Measurements from ENCODE around the gene OR56A5. TPM values are rescaled to one million over a fixed set of nuclear protein-coding genes. Genes with fewer than 3 reads are reported as not detected.

The OR56A5 gene
- total RNA-seq: not detected
- polyA plus RNA-seq (ENCODE audit: insufficient read depth, low read depth, low replicate concordance): not detected
- long read RNA-seq, donor 1: 0 reads
- long read RNA-seq, donor 2: 0 reads
- long read RNA-seq, donor 3: 0 reads
- long read RNA-seq, donor 4: 0 reads
- long read RNA-seq, donor 5: 0 reads
- long read RNA-seq, donor 6: 0 reads
- long read RNA-seq, donor 7: 0 reads
- long read RNA-seq, donor 8: 0 reads
- long read RNA-seq, donor 9: 0 reads
- long read RNA-seq, donor 10: 0 reads

- Histone ChIP-seq H3K9me3 (ENCODE audit: control insufficient read depth in 2 of 3, insufficient read depth in 1 of 3, low read length in 3 of 3) (peaks cover 0 to 6% (median 5%) of the 10 kb centered on the region in 3 donors), H3K4me1 (ENCODE audit: control insufficient read depth in 2 of 3, insufficient read depth in 2 of 3, low read depth in 1 of 3, low read length in 3 of 3) (no peaks in the 10 kb centered on the region), H3K27ac (ENCODE audit: low read depth in 2 of 2, low read length in 2 of 2) (no peak within 1 kb of the TSS), H3K36me3 (ENCODE audit: control insufficient read depth in 2 of 3, insufficient read depth in 3 of 3, low read length in 3 of 3) (no peaks in the 10 kb centered on the region), H3K27me3 (ENCODE audit: control insufficient read depth, insufficient read depth, low read length) (no peaks in the 10 kb centered on the region), H3K4me3 (ENCODE audit: low read length in 3 of 3) (no peak within 1 kb of the TSS), H3K9ac (ENCODE audit: low read length in 3 of 3) (no peak within 1 kb of the TSS)
- intact Hi-C loops (cut with DNase I): no loop called here
- peak; percentile 37 for FAIRE-seq
- no peak for DNase-seq
- TF ChIP-seq CTCF (IDR thresholded peaks at IDR 0.05; ENCODE audit: borderline replicate concordance, extremely low read depth, insufficient read depth): no peak
Observed at GRCh38 chr11:5968394-5968793, at the start of gene OR56A5. Gene OR56A5, minus strand, starts transcription at chr11:5968494. Its CDS starts 0 bp downstream, at chr11:5968494.

- FAIRE-seq (no peak), DNase-seq (peak in 1 of 5 donors; percentile 44)
- Histone ChIP-seq H3K27ac (ENCODE audit: low read depth in 2 of 2, low read length in 2 of 2) (no peak overlapping the region), H3K4me3 (ENCODE audit: low read length in 3 of 3) (no peak overlapping the region), H3K9me3 (ENCODE audit: control insufficient read depth in 2 of 3, insufficient read depth in 1 of 3, low read length in 3 of 3) (no peaks in the 10 kb centered on the region), H3K27me3 (ENCODE audit: control insufficient read depth, insufficient read depth, low read length) (no peaks in the 10 kb centered on the region), H3K9ac (ENCODE audit: low read length in 3 of 3) (no peak overlapping the region), H3K4me1 (ENCODE audit: control insufficient read depth in 2 of 3, insufficient read depth in 2 of 3, low read depth in 1 of 3, low read length in 3 of 3) (no peaks in the 10 kb centered on the region), H3K36me3 (ENCODE audit: control insufficient read depth in 2 of 3, insufficient read depth in 3 of 3, low read length in 3 of 3) (no peaks in the 10 kb centered on the region)
- no peak for TF ChIP-seq CTCF (IDR thresholded peaks at IDR 0.05; ENCODE audit: borderline replicate concordance, extremely low read depth, insufficient read depth)
- intact Hi-C loops (cut with DNase I): no loop called here
Observed at GRCh38 chr11:6013042-6013441, 44.7 kb upstream of the OR56A5 start.

GRCh38 chr11:6012035-6012668 lies 43.9 kb upstream of the OR56A5 start:
- TF ChIP-seq CTCF (IDR thresholded peaks at IDR 0.05; ENCODE audit: borderline replicate concordance, extremely low read depth, insufficient read depth): no peak
- Histone ChIP-seq H3K4me1 (ENCODE audit: control insufficient read depth in 2 of 3, insufficient read depth in 2 of 3, low read depth in 1 of 3, low read length in 3 of 3) (no peaks in the 10 kb centered on the region), H3K9me3 (ENCODE audit: control insufficient read depth in 2 of 3, insufficient read depth in 1 of 3, low read length in 3 of 3) (no peaks in the 10 kb centered on the region), H3K36me3 (ENCODE audit: control insufficient read depth in 2 of 3, insufficient read depth in 3 of 3, low read length in 3 of 3) (no peaks in the 10 kb centered on the region), H3K4me3 (ENCODE audit: low read length in 3 of 3) (no peak overlapping the region), H3K27me3 (ENCODE audit: control insufficient read depth, insufficient read depth, low read length) (no peaks in the 10 kb centered on the region), H3K9ac (ENCODE audit: low read length in 3 of 3) (no peak overlapping the region), H3K27ac (ENCODE audit: low read depth in 2 of 2, low read length in 2 of 2) (no peak overlapping the region)
- no peak for DNase-seq
- intact Hi-C loops (cut with DNase I): no loop called here
- FAIRE-seq: no peak
